NK-92 (cell line): ENCODE results near the gene TSEN2.

Experiments
- DNase-seq: peaks from one replicate; lab custom pipeline; 2025; ENCODE audit not compliant: unreplicated experiment; lab: John Stamatoyannopoulos, UW

TSEN2 gene

DNA sequence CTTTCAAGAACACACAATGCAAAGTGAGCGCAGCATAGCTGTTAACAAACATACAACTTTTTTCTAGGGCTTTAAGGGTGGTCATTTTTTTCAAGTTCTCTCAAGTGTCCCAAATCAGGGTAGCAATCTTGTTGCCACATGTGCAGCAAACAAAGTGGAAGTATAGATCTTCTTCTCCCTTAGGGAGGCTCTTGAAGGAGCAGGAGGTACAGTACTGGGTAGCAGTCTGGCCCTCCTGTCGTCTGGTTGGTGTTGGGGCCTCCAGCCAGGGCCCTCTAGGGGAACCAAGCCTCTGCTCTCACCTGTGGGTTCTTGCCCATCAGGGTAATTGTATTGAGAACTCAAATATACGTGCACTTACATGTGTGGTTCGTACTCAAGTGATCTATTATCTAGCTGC lies 98.5 kb downstream of the TSEN2 start:
- DNase-seq = no peak
